ENCODE results near the gene ARHGEF17. TPM values are rescaled to one million over a fixed set of nuclear protein-coding genes. Genes with fewer than 3 reads are reported as not detected.

ARHGEF17 gene
- total and polyA plus RNA-seq, 2 of the 8 experiments (the other 6 are each of a cell fraction or from before 2014, with no cell fraction given), result 11.3 to 14.6 TPM

- 0 out of 2 replicates have a peak, but pooled peaks cover 3% of the 10 kb centered on the region for H3K79me1 ChIP-seq (ENCODE audit: low read depth, low read length)
- no peak within 1 kb of the TSS for H3K4ac ChIP-seq (replicated peaks; ENCODE audit: insufficient read length, low read depth, low read length)
- TF ChIP-seq CBX8 (IDR thresholded peaks at IDR 0.05; ENCODE audit: borderline replicate concordance, low read depth, low read length), result no peak
- no peak for TF ChIP-seq SUZ12 (IDR thresholded peaks at IDR 0.05; ENCODE audit: low read length)
- TF ChIP-seq RFX5 (IDR thresholded peaks at IDR 0.05; ENCODE audit: borderline replicate concordance, low read depth, low read length), result no peak
- no peak for TF ChIP-seq TEAD4 (IDR thresholded peaks at IDR 0.05; ENCODE audit: low read depth, low read length)
- peak; percentile 64; the same call in 1 of the 2 replicates for TF ChIP-seq MAFK (IDR thresholded peaks at IDR 0.05; ENCODE audit: low read depth, low read length)
- TF ChIP-seq BACH1 (IDR thresholded peaks at IDR 0.05; ENCODE audit: low read length), result peak; percentile 87
- TF ChIP-seq YY1 (IDR thresholded peaks at IDR 0.05; ENCODE audit: low read depth, low read length), result no peak
- WGBS, 2 experiments (ENCODE audit: extremely low coverage in 1 of 2, insufficient coverage in 1 of 2, insufficient read length in 1 of 2, insufficient replicate concordance in 2 of 2, low coverage in 1 of 2, low lambda C conversion rate in 2 of 2, missing lambda C conversion rate in 1 of 2), result 87% methylated on average over 17 of the region's 17 CpGs; no CpG with 5 or more reads in 1 of the 2 experiments
- FAIRE-seq, result no peak
- H2AFZ ChIP-seq (ENCODE audit: low read length), result peak within 1 kb of the TSS; percentile 67
- POLR2A ChIA-PET (ENCODE audit: partially characterized antibody), result interaction anchor here (1.0 kb wide), 1 partner anchor 20 kb away, joined by 5 read pairs; no protein-coding TSS in a partner anchor
- H4K8ac ChIP-seq (ENCODE audit: extremely low read depth, insufficient read depth, low read length), result no peak within 1 kb of the TSS; the same call in 1 of the 2 replicates
- H3K27ac ChIP-seq (ENCODE audit: low read depth, low read length), result no peak within 1 kb of the TSS
- peaks cover 0 to 1% of the 10 kb centered on the region in 2 experiments for H4K20me1 ChIP-seq (replicated peaks in 1 of 2; ENCODE audit: control insufficient read depth in 1 of 2, insufficient read depth in 2 of 2, low read length in 2 of 2)
- peak within 1 kb of the TSS; percentile 30; the same call in 1 of the 2 replicates for H2BK12ac ChIP-seq (ENCODE audit: low read depth, low read length)
- H3K9ac ChIP-seq (replicated peaks in 1 of 4; ENCODE audit: extremely low read depth in 1 of 4, low read depth in 3 of 4, low read length in 3 of 4), result no peak within 1 kb of the TSS
- 0 out of 2 replicates have a peak within 1 kb of the TSS, but pooled peaks have one; percentile 3 for H2BK20ac ChIP-seq (ENCODE audit: low read length)
- H2BK15ac ChIP-seq (ENCODE audit: low read length), result peak within 1 kb of the TSS; percentile 54; the same call in 1 of the 2 replicates
- H2BK5ac ChIP-seq (ENCODE audit: low read depth, low read length), result peak within 1 kb of the TSS; percentile 7; the same call in 1 of the 2 replicates
- H3K23me2 ChIP-seq (ENCODE audit: low read depth, low read length), result no peaks in the 10 kb centered on the region
- H3K14ac ChIP-seq (ENCODE audit: insufficient read length), result no peak within 1 kb of the TSS
- no peak within 1 kb of the TSS for H3K23ac ChIP-seq (ENCODE audit: insufficient read length)
- no peaks in the 10 kb centered on the region for H3K9me3 ChIP-seq (ENCODE audit: insufficient read depth in 2 of 2, low read depth in 1 of 2, low read length in 1 of 2)
- H4K5ac ChIP-seq (ENCODE audit: insufficient read length, low read depth, low read length), result no peak within 1 kb of the TSS
- H3K4me1 ChIP-seq (replicated peaks in 1 of 4; ENCODE audit: control insufficient read depth in 3 of 4, insufficient read depth in 4 of 4, low read length in 3 of 4), result peaks cover 0 to 15% (median 9%) of the 10 kb centered on the region in 4 experiments; a peak in 5 of 7 replicates
- CTCF ChIA-PET (ENCODE audit: partially characterized antibody), result interaction anchor here (0.6 to 16.5 kb wide), 14 partner anchors 10 to 131 kb away, joined by 3 to 173 read pairs (median 4); no protein-coding TSS in a partner anchor
- peak within 1 kb of the TSS; percentile 49; the same call in 1 of the 2 replicates for H3K18ac ChIP-seq (ENCODE audit: extremely low read depth, low read length)
- DNase-seq (ENCODE audit: low read depth in 1 of 2, low spot score in 2 of 2), result no peak
- no peak within 1 kb of the TSS for H4K91ac ChIP-seq (replicated peaks; ENCODE audit: insufficient read length, low read length)
- H3K4me2 ChIP-seq (ENCODE audit: insufficient read depth in 1 of 2, low read depth in 2 of 2, low read length in 2 of 2), result no peak within 1 kb of the TSS
- H3K79me2 ChIP-seq (ENCODE audit: control insufficient read depth in 1 of 2, insufficient read depth in 2 of 2, low read length in 2 of 2), result no peaks in the 10 kb centered on the region
- H3K4me3 ChIP-seq (ENCODE audit: extremely low read depth in 1 of 4, insufficient read depth in 2 of 4, low read depth in 3 of 4, low read length in 4 of 4), result no peak within 1 kb of the TSS
- no peak within 1 kb of the TSS for H2BK120ac ChIP-seq (replicated peaks; ENCODE audit: low read depth, low read length)
- no peak within 1 kb of the TSS for H2AK5ac ChIP-seq (ENCODE audit: low read depth, low read length)
- H3K36me3 ChIP-seq (ENCODE audit: control insufficient read depth in 2 of 4, insufficient read depth in 4 of 4, low read length in 3 of 4), result no peaks in the 10 kb centered on the region
- no peak within 1 kb of the TSS for H3K56ac ChIP-seq (replicated peaks; ENCODE audit: insufficient read length, low read depth, low read length)
- no peaks in the 10 kb centered on the region; a peak in 3 of 7 replicates for H3K27me3 ChIP-seq (replicated peaks in 1 of 4; ENCODE audit: control insufficient read depth in 3 of 4, extremely low read depth in 1 of 4, insufficient read depth in 3 of 4, low read length in 3 of 4)
Measured at GRCh38 chr11:73271936-73272679, 36.0 kb upstream of the ARHGEF17 start, which contains the start of gene P2RY6. P2RY6 (plus strand) TSS chr11:73272338; CDS start chr11:73296519, 24,181 bp downstream.

Data from H1 (cell line).